HG03135 (cell line): ENCODE results near the gene HEMK1.

Experiments used
- ATAC-seq: cut with Tn5 transposase; IDR thresholded peaks from one replicate; pipeline ENCODE4 v1.9.1; 2021; ENCODE audit warnings: mild to moderate bottlenecking, moderate library complexity; ENCODE audit not compliant: unreplicated experiment

HEMK1 gene

GRCh38 chr3:50568947-50569749 lies at the start of gene HEMK1:
HEMK1 (plus strand) TSS chr3:50569522; CDS start chr3:50571105, 1,583 bp downstream.
- ATAC-seq: peak; percentile 61

GRCh38 chr3:50520849-50521248 lies 48.5 kb upstream of the HEMK1 start:
- no peak for ATAC-seq

GRCh38 chr3:50521572-50521971 lies 47.8 kb upstream of the HEMK1 start:
- no peak for ATAC-seq

GRCh38 chr3:50523279-50523811 lies 46.0 kb upstream of the HEMK1 start:
- ATAC-seq: no peak

- ATAC-seq: no peak
Measured at GRCh38 chr3:50524746-50525145, 44.6 kb upstream of the HEMK1 start.

- no peak for ATAC-seq
Measured at GRCh38 chr3:50525191-50525910, 44.0 kb upstream of the HEMK1 start.

- no peak for ATAC-seq
Measured at GRCh38 chr3:50525987-50526386, 43.3 kb upstream of the HEMK1 start.

- ATAC-seq: no peak
Measured at GRCh38 chr3:50530001-50530970, 39.0 kb upstream of the HEMK1 start.

GRCh38 chr3:50531201-50531600 lies 38.1 kb upstream of the HEMK1 start:
- ATAC-seq: no peak

GRCh38 chr3:50532062-50532705 lies 37.1 kb upstream of the HEMK1 start:
- ATAC-seq: no peak

- ATAC-seq: no peak
Measured at GRCh38 chr3:50533316-50533715, 36.0 kb upstream of the HEMK1 start.

- ATAC-seq: no peak
Measured at GRCh38 chr3:50533807-50534461, 35.4 kb upstream of the HEMK1 start.

- no peak for ATAC-seq
Measured at GRCh38 chr3:50534681-50535330, 34.5 kb upstream of the HEMK1 start.

GRCh38 chr3:50536471-50537180 lies 32.7 kb upstream of the HEMK1 start:
- ATAC-seq: no peak

- ATAC-seq: no peak
Measured at GRCh38 chr3:50537421-50538129, 31.7 kb upstream of the HEMK1 start.

GRCh38 chr3:50539356-50540286 lies 29.7 kb upstream of the HEMK1 start:
- ATAC-seq: no peak
